RWPE1 (cell line): ENCODE data around the gene ST8SIA5.

Source experiments
- CTCF ChIA-PET: fragments of 350-600 bp; sonication (Branson Sonifier 250); formaldehyde crosslinking; extraction: SDS; loops from one replicate; lab custom pipeline; 2021; lab: Yijun Ruan, JAX
- POLR2A ChIA-PET: fragments of 400-600 bp; formaldehyde crosslinking; extraction: SDS; loops from one replicate; lab custom pipeline; 2020; ENCODE audit warnings: antibody characterized with exemption; ENCODE audit not compliant: low non-redundant PET; lab: Yijun Ruan, JAX
- DNase-seq: peaks from one replicate; pipeline ENCODE4 v3.0.0; 2012; ENCODE audit warnings: low spot score
- H3K27ac ChIP-seq: fragments of 450-650 bp; 2 replicates; pipeline ENCODE4 v1.5.1; 2017
- TF ChIP-seq, protein P1 (sequence below): fragments of 450-650 bp; conservative IDR thresholded peaks from 2 replicates; pipeline ENCODE4 v1.5.1; 2017; ENCODE audit warnings: low read depth, mild to moderate bottlenecking

Gene ST8SIA5

DNA sequence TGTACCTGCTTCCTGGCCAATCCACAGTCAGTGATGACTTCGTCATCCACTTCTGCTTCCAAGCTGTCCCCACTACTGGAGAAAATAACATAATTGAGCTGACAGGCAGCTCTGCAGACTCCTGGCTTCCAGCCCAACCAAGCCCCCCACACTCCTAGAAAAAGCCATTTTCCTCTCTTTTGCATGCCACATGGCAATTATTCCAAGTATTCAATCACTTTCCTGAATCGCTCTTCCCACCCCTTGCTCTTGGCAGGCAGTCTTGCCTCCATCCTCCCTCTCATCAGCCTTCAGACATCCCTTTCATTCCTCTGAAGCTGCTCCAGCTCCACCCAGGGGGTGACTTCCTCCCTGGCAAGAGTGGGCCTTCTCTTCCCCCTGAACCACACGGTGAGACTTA is 14.3 kb upstream of the ST8SIA5 start:
- CTCF ChIA-PET = no interaction called here
- no peak overlapping the region for H3K27ac ChIP-seq
- TF ChIP-seq, protein P1, sequence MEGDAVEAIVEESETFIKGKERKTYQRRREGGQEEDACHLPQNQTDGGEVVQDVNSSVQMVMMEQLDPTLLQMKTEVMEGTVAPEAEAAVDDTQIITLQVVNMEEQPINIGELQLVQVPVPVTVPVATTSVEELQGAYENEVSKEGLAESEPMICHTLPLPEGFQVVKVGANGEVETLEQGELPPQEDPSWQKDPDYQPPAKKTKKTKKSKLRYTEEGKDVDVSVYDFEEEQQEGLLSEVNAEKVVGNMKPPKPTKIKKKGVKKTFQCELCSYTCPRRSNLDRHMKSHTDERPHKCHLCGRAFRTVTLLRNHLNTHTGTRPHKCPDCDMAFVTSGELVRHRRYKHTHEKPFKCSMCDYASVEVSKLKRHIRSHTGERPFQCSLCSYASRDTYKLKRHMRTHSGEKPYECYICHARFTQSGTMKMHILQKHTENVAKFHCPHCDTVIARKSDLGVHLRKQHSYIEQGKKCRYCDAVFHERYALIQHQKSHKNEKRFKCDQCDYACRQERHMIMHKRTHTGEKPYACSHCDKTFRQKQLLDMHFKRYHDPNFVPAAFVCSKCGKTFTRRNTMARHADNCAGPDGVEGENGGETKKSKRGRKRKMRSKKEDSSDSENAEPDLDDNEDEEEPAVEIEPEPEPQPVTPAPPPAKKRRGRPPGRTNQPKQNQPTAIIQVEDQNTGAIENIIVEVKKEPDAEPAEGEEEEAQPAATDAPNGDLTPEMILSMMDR = no peak
- no peak for DNase-seq
- POLR2A ChIA-PET = no interaction called here

DNA sequence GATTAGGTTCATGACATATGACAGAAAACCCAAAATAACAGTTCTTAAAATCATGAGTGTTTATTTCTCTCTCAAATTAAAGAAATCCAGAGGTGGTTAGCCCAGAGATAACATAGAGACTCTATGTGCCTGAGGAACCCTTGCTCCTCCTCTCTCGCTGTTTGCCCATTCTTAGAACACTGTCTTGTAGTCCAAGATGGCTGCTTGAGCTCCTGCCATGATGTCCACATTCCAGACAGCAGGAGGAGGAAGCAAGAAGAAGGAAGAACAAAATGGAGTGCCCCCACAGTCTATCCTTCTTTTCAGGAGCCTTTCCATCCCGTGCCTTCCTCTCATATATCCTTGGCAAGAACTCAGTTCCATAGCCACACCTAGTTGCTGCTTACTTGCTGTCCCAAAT is 13.9 kb upstream of the ST8SIA5 start:
- DNase-seq = no peak
- H3K27ac ChIP-seq = no peak overlapping the region
- POLR2A ChIA-PET = no interaction called here
- CTCF ChIA-PET = no interaction called here
- TF ChIP-seq, protein P1 = no peak

DNA sequence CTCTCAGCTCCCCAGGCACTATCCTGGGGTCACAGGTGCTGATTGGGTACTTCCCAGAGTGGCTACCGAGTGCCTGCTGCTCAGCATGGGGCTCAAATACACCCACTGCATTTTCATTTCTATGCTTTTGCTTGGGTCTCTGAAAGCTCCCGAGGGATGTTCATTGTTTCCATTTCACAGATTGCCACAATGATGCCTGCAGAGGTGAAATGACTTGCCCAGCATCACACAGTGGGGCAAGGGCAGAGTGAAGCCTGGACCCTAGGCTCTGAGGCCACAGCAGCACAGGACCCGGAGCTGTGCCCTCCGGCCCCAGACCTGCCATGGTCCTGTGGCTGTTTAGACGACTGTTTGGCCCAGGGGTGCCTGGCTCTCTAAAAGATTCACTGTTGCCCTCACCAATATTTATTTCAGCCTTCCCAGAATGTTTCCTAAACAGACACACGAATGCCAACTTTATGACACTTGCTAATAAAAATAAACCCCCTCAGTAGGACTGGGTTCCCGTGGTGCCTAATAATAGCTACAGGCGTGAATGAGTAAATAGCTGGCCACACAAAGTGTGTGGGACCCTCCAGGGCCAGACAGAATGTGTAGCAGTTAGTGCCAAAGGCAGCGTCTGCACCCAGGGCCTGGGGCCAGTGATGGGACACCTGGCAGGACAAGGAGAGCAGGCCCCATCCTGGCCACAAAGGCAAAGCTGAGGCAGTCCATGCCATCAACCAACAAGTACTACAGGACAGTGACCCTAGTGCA is 11.5 kb upstream of the ST8SIA5 start:
- no peak for DNase-seq
- no peak overlapping the region for H3K27ac ChIP-seq
- ChIA-PET CTCF (interaction anchor here (0.5 kb wide), 1 partner anchor 289 kb away, joined by 3 read pairs; no protein-coding TSS in a partner anchor), POLR2A (no interaction called here)
- TF ChIP-seq, protein P1 = no peak

DNA sequence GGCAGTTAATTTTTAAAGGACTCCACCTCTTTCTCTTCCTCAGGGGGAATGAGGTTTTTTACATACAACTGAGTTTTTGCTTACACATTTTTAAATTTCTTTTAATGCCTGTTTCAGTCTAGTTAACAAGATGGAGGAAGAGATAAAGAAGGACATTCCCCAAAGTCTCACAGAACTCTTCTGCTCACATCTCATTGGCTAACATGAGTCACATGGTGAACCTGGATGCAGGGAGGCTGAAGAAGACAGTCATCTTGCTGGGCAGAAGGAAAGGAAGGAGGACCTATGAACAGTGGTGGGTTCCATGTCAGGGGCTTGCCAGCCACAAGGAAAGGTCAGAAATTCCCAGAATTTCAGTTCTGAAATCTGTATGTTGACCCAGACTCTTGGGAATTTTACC is 10.4 kb upstream of the ST8SIA5 start:
- ChIA-PET CTCF (no interaction called here), POLR2A (no interaction called here)
- H3K27ac ChIP-seq = no peak overlapping the region
- TF ChIP-seq, protein P1 = no peak
- DNase-seq = no peak

DNA sequence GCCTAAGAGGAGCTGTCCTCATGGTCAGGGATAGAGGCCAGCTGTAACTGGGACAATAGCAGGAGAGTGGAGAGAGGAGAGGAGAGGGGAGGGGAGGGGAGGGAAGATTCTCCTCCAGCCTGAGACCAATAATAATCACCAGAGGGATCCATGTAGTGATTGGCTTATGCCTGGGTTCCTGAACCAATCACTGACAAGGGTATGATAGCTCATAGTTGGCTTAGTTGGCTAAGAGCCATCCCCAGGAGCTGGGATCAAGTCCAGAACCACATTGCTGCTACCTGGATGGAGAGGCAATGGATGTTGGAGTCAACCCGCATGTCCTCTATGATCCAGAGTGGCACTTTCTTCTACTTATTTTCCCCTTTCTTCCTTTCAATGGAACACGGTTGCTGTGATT is 7.7 kb upstream of the ST8SIA5 start:
- no peak for DNase-seq
- POLR2A ChIA-PET = no interaction called here

DNA sequence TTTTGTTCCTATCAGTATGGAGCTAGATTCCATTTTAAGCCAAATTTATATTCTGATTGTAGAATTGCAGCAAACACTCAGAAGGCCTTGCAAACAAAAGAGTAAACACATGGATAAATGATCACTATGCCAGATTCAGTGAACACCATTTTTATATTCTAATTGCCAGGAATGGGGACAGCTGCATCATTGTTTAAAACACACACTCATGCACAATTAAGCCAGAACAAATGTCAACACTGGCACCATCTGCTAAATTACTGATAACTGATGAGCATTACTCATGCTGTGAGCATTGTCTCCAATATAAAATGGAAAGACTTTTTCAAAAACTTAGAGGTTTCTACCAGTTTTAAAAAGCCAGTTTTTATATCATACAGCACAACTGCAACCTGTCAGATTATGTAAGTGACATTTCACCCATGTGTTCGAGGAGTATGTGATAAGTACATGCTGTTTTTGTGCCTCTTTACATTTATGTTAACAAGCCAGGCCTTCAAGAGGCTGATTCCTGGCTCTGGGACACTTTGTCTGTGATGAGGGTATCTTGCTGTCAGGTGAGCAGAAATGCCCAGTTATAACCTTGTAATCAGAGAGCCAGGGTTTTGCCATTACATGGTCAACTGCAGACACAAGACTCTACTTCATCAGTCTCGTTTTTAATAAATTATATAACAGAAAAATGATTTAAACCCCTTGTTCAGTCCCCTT is 4.4 kb upstream of the ST8SIA5 start:
- DNase-seq = no peak
- CTCF ChIA-PET = interaction anchor here (0.6 kb wide), 1 partner anchor 501 kb away, joined by 4 read pairs; no protein-coding TSS in a partner anchor
- TF ChIP-seq, protein P1 = no peak
- H3K27ac ChIP-seq = no peak overlapping the region
- POLR2A ChIA-PET = no interaction called here

More for the DNA sequence above, 7.7 kb upstream of the ST8SIA5 start:
- CTCF ChIA-PET = no interaction called here
- H3K27ac ChIP-seq = no peak overlapping the region
- TF ChIP-seq, protein P1 = no peak
